Fibroblast of lung (primary cell): ENCODE data around the gene CCDC85B. TPM values are rescaled to one million over a fixed set of nuclear protein-coding genes. Genes with fewer than 3 reads are reported as not detected.
A peak's percentile ranks its signal among the peaks of the same experiment; 100 is the strongest.

Experiments
- DNase-seq, 2 donors: peaks; one replicate each; pipeline versions ENCODE4 v3.0.0 to v3.0.0-alpha.2; 2010; ENCODE audit warnings: low read depth in 2 of 2
- H2AFZ ChIP-seq: 2 replicates; pipeline ENCODE4 v1.5.1; 2012; ENCODE audit warnings: low read length, control low read depth, inconsistent platforms
- H3K27ac ChIP-seq: 2 replicates; pipeline ENCODE4 v1.5.1; 2011; ENCODE audit warnings: low read length, control low read depth; ENCODE audit not compliant: insufficient read depth
- H3K27me3 ChIP-seq: 2 replicates; pipeline ENCODE4 v1.5.1; 2011; ENCODE audit warnings: mild to moderate bottlenecking, low read length; ENCODE audit not compliant: control insufficient read depth, insufficient read depth
- H3K36me3 ChIP-seq: 2 replicates; pipeline ENCODE4 v1.5.1; 2011; ENCODE audit warnings: low read length; ENCODE audit not compliant: control insufficient read depth, insufficient read depth
- H3K4me1 ChIP-seq: 2 replicates; pipeline ENCODE4 v1.5.1; 2011; ENCODE audit warnings: low read length; ENCODE audit not compliant: control insufficient read depth, insufficient read depth; ENCODE audit errors: extremely low read depth
- H3K4me2 ChIP-seq: 2 replicates; pipeline ENCODE4 v1.5.1; 2011; ENCODE audit warnings: low read length, control low read depth; ENCODE audit not compliant: insufficient read depth; ENCODE audit errors: extremely low read depth
- H3K4me3 ChIP-seq, 4 experiments: fragments of 200-600 bp in 1 of 4; sonication (generic) in 1 of 4; replicated peaks in 1 of 4; 2 replicates each; pipeline ENCODE4 v1.5.1; 2011 to 2016; ENCODE audit warnings: low read length in 4 of 4, low read depth in 3 of 4, mild to moderate bottlenecking in 3 of 4, control low read depth in 2 of 4, inconsistent platforms in 1 of 4, mixed read lengths in 1 of 4; ENCODE audit not compliant: insufficient read depth in 1 of 4; ENCODE audit errors: control extremely low read depth in 1 of 4
- H3K79me2 ChIP-seq: 2 replicates; pipeline ENCODE4 v1.5.1; 2012; ENCODE audit warnings: mild to moderate bottlenecking, low read length, inconsistent platforms; ENCODE audit not compliant: control insufficient read depth, insufficient read depth
- H3K9ac ChIP-seq: 2 replicates; pipeline ENCODE4 v1.5.1; 2011; ENCODE audit warnings: mild to moderate bottlenecking, low read length, control low read depth; ENCODE audit not compliant: insufficient read depth
- H3K9me3 ChIP-seq: 2 replicates; pipeline ENCODE4 v1.5.1; 2012; ENCODE audit warnings: low read depth, low read length; ENCODE audit not compliant: control insufficient read depth, insufficient read depth
- H4K20me1 ChIP-seq: 2 replicates; pipeline ENCODE4 v1.5.1; 2011; ENCODE audit warnings: low read length; ENCODE audit not compliant: control insufficient read depth, insufficient read depth; ENCODE audit errors: extremely low read depth
- EZH2 ChIP-seq: IDR thresholded peaks from 2 replicates; pipeline ENCODE4 v1.5.1; 2012; ENCODE audit warnings: low read length, control low read depth, mild to moderate bottlenecking; ENCODE audit errors: missing control alignments
- polyA plus RNA-seq, 2 donors: library from polyadenylated mRNA; depleted of rRNA in 1 of 2; stranded (reverse) in 1 of 2; unstranded in 1 of 2; fragments of >200 nt; gene quantifications; 2 replicates each; pipeline ENCODE4 v1.2.1, GENCODE V29; 2011 to 2012; ENCODE audit warnings: missing spikeins in 1 of 2
- total RNA-seq: library from RNA; depleted of rRNA; stranded (reverse); fragments of >200 nt; gene quantifications from 2 replicates; pipeline ENCODE4 v1.2.1, GENCODE V29; 2014
- TF ChIP-seq, protein P1 (sequence below), 2 donors: IDR thresholded peaks in 1 of 2; conservative IDR thresholded peaks in 1 of 2; 1 replicate in 1 of 2; 2 replicates in 1 of 2; pipeline ENCODE4 v1.5.1; 2011 to 2012; ENCODE audit warnings: low read length in 2 of 2, control low read depth in 1 of 2, inconsistent platforms in 1 of 2, low read depth in 1 of 2, mild to moderate bottlenecking in 1 of 2

CCDC85B gene
- total and polyA plus RNA-seq, 2 donors (not counting 1 experiment from before 2014, with no cell fraction given), result 18.1 to 118 TPM

GRCh38 chr11:65932558-65932919, 42.1 kb downstream of the CCDC85B start:
- Histone ChIP-seq H3K27me3 (no peaks in the 10 kb centered on the region), H3K4me1 (no peaks in the 10 kb centered on the region), H3K4me2 (no peak overlapping the region), H3K79me2 (no peaks in the 10 kb centered on the region), H4K20me1 (no peaks in the 10 kb centered on the region), H3K27ac (no peak overlapping the region), H2AFZ (no peak overlapping the region), H3K4me3 (no peak overlapping the region), H3K9ac (no peak overlapping the region), H3K9me3 (no peaks in the 10 kb centered on the region), H3K36me3 (no peaks in the 10 kb centered on the region)
- TF ChIP-seq, protein P1, sequence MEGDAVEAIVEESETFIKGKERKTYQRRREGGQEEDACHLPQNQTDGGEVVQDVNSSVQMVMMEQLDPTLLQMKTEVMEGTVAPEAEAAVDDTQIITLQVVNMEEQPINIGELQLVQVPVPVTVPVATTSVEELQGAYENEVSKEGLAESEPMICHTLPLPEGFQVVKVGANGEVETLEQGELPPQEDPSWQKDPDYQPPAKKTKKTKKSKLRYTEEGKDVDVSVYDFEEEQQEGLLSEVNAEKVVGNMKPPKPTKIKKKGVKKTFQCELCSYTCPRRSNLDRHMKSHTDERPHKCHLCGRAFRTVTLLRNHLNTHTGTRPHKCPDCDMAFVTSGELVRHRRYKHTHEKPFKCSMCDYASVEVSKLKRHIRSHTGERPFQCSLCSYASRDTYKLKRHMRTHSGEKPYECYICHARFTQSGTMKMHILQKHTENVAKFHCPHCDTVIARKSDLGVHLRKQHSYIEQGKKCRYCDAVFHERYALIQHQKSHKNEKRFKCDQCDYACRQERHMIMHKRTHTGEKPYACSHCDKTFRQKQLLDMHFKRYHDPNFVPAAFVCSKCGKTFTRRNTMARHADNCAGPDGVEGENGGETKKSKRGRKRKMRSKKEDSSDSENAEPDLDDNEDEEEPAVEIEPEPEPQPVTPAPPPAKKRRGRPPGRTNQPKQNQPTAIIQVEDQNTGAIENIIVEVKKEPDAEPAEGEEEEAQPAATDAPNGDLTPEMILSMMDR (conservative IDR thresholded peaks at IDR 0.05 in 1 of 2, IDR thresholded peaks at IDR 0.05 in 1 of 2; ENCODE audit: low read depth in 1 of 2, low read length in 2 of 2), result no peak
- no peak for TF ChIP-seq EZH2
- peak in 1 of 2 donors; percentile 24 for DNase-seq

DNA sequence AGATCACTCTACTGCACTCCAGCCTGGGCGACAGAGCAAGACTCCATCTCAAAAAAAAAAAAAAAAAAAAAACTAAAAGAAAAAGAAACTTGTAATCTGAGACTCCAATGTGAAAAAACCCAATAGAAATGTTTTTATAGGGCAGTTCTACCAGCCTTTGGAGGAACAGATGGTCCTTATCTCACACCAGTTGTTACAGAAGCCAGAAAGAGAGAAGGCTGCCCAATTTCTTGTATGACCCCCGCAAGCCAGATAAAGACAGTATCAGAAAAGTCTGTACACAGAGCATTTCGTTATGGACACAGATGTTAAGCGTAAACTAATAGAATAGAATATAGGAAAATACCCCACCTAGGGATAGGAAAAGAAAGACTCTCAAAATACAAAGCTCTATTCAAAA, 43.5 kb downstream of the CCDC85B start:
- Histone ChIP-seq H3K4me3 (no peak overlapping the region), H3K79me2 (no peaks in the 10 kb centered on the region), H3K27me3 (no peaks in the 10 kb centered on the region), H3K9ac (no peak overlapping the region), H3K36me3 (no peaks in the 10 kb centered on the region), H3K27ac (no peak overlapping the region), H3K9me3 (no peaks in the 10 kb centered on the region), H4K20me1 (no peaks in the 10 kb centered on the region), H2AFZ (no peak overlapping the region), H3K4me1 (no peaks in the 10 kb centered on the region), H3K4me2 (no peak overlapping the region)
- DNase-seq, result peak in 1 of 2 donors; percentile 80
- TF ChIP-seq, protein P1 (conservative IDR thresholded peaks at IDR 0.05 in 1 of 2, IDR thresholded peaks at IDR 0.05 in 1 of 2; ENCODE audit: low read depth in 1 of 2, low read length in 2 of 2), result no peak
- TF ChIP-seq EZH2, result no peak

- Histone ChIP-seq H3K4me3 (no peak overlapping the region), H3K4me2 (no peak overlapping the region), H3K4me1 (peaks cover 5% of the 10 kb centered on the region), H3K9ac (no peak overlapping the region), H2AFZ (no peak overlapping the region), H3K36me3 (no peaks in the 10 kb centered on the region), H3K79me2 (no peaks in the 10 kb centered on the region), H4K20me1 (no peaks in the 10 kb centered on the region), H3K27ac (no peak overlapping the region), H3K27me3 (no peaks in the 10 kb centered on the region), H3K9me3 (no peaks in the 10 kb centered on the region)
- DNase-seq, result no peak
- TF ChIP-seq, protein P1 (conservative IDR thresholded peaks at IDR 0.05 in 1 of 2, IDR thresholded peaks at IDR 0.05 in 1 of 2; ENCODE audit: low read depth in 1 of 2, low read length in 2 of 2), result no peak
- TF ChIP-seq EZH2, result no peak
Observed at GRCh38 chr11:65937766-65938165, 47.3 kb downstream of the CCDC85B start.

Other genes starting within 250 kb of the CCDC85B start
- gene RELA, start 227.8 kb upstream of the CCDC85B start, total RNA-seq, result 13.9 and 15.7 TPM in 2 replicates
- 23.0 and 31.8 TPM in 2 replicates for gene RELA, start 227.8 kb upstream of the CCDC85B start, polyA plus RNA-seq
- gene KAT5, start 178.4 kb upstream of the CCDC85B start, total RNA-seq, result 31.3 and 50.4 TPM in 2 replicates
- 27.8 and 34.0 TPM in 2 replicates for gene KAT5, start 178.4 kb upstream of the CCDC85B start, polyA plus RNA-seq
- gene RNASEH2C, start 169.9 kb upstream of the CCDC85B start, total RNA-seq, result 19.5 and 29.1 TPM in 2 replicates
- 12.6 and 17.9 TPM in 2 replicates for gene RNASEH2C, start 169.9 kb upstream of the CCDC85B start, polyA plus RNA-seq
- gene AP5B1, start 109.7 kb upstream of the CCDC85B start, total RNA-seq, result 5.1 and 6.3 TPM in 2 replicates
- 1.6 and 2.0 TPM in 2 replicates for gene AP5B1, start 109.7 kb upstream of the CCDC85B start, polyA plus RNA-seq
- gene OVOL1, start 103.6 kb upstream of the CCDC85B start, total RNA-seq, result not detected in 2 replicates
- gene OVOL1, start 103.6 kb upstream of the CCDC85B start, polyA plus RNA-seq, result not detected in 2 replicates
- 2.3 and 3.1 TPM in 2 replicates for gene SNX32, start 56.7 kb upstream of the CCDC85B start, total RNA-seq
- 0.33 and 0.66 TPM in 2 replicates for gene SNX32, start 56.7 kb upstream of the CCDC85B start, polyA plus RNA-seq
- 486 and 680 TPM in 2 replicates for gene CFL1, start 32.5 kb upstream of the CCDC85B start, total RNA-seq
- 1,603 and 2,451 TPM in 2 replicates for gene CFL1, start 32.5 kb upstream of the CCDC85B start, polyA plus RNA-seq
- 38.8 and 56.8 TPM in 2 replicates for gene MUS81, start 30.2 kb upstream of the CCDC85B start, total RNA-seq
- 18.7 and 23.6 TPM in 2 replicates for gene MUS81, start 30.2 kb upstream of the CCDC85B start, polyA plus RNA-seq
- gene EFEMP2, start 17.9 kb upstream of the CCDC85B start, total RNA-seq, result 48.0 and 74.0 TPM in 2 replicates
- gene EFEMP2, start 17.9 kb upstream of the CCDC85B start, polyA plus RNA-seq, result 156 and 161 TPM in 2 replicates
- gene CTSW, start 10.8 kb upstream of the CCDC85B start, total RNA-seq, result not detected in 2 replicates
- gene CTSW, start 10.8 kb upstream of the CCDC85B start, polyA plus RNA-seq, result 0.10 TPM in 1 of 2 replicates, not detected in the other
- 134 and 168 TPM in 2 replicates for gene FIBP, start 2.2 kb upstream of the CCDC85B start, total RNA-seq
- 81.0 and 132 TPM in 2 replicates for gene FIBP, start 2.2 kb upstream of the CCDC85B start, polyA plus RNA-seq
- 7.4 and 8.8 TPM in 2 replicates for gene FOSL1, start 9.7 kb downstream of the CCDC85B start, total RNA-seq
- gene FOSL1, start 9.7 kb downstream of the CCDC85B start, polyA plus RNA-seq, result 3.5 and 26.9 TPM in 2 replicates
- 18.0 and 26.6 TPM in 2 replicates for gene C11orf68, start 28.4 kb downstream of the CCDC85B start, total RNA-seq
- gene C11orf68, start 28.4 kb downstream of the CCDC85B start, polyA plus RNA-seq, result 27.6 and 57.2 TPM in 2 replicates
- gene DRAP1, start 28.8 kb downstream of the CCDC85B start, total RNA-seq, result 155 and 300 TPM in 2 replicates
- gene DRAP1, start 28.8 kb downstream of the CCDC85B start, polyA plus RNA-seq, result 130 and 275 TPM in 2 replicates
- 0.17 TPM in 1 of 2 replicates, not detected in the other for gene TSGA10IP, start 54.8 kb downstream of the CCDC85B start, total RNA-seq
- gene TSGA10IP, start 54.8 kb downstream of the CCDC85B start, polyA plus RNA-seq, result 0.06 TPM in 1 of 2 replicates, not detected in the other
- gene SART1, start 71.1 kb downstream of the CCDC85B start, total RNA-seq, result 39.0 and 43.3 TPM in 2 replicates
- gene SART1, start 71.1 kb downstream of the CCDC85B start, polyA plus RNA-seq, result 17.4 and 23.9 TPM in 2 replicates
- 23.4 and 23.5 TPM in 2 replicates for gene EIF1AD, start 111.5 kb downstream of the CCDC85B start, total RNA-seq
- gene EIF1AD, start 111.5 kb downstream of the CCDC85B start, polyA plus RNA-seq, result 26.2 and 30.0 TPM in 2 replicates
- gene BANF1, start 111.8 kb downstream of the CCDC85B start, total RNA-seq, result 18.5 and 19.0 TPM in 2 replicates
- gene BANF1, start 111.8 kb downstream of the CCDC85B start, polyA plus RNA-seq, result 156 and 269 TPM in 2 replicates
- 1.8 and 11.1 TPM in 2 replicates for gene CST6, start 121.3 kb downstream of the CCDC85B start, total RNA-seq
- gene CST6, start 121.3 kb downstream of the CCDC85B start, polyA plus RNA-seq, result 0.41 and 0.76 TPM in 2 replicates
- gene CATSPER1, start 135.8 kb downstream of the CCDC85B start, total RNA-seq, result not detected in 2 replicates
- 0.28 TPM in 1 of 2 replicates, not detected in the other for gene CATSPER1, start 135.8 kb downstream of the CCDC85B start, polyA plus RNA-seq
- gene GAL3ST3, start 158.5 kb downstream of the CCDC85B start, total RNA-seq, result under 0.01 TPM in 1 of 2 replicates, not detected in the other
- gene GAL3ST3, start 158.5 kb downstream of the CCDC85B start, polyA plus RNA-seq, result not detected in 2 replicates
- gene SF3B2, start 161.7 kb downstream of the CCDC85B start, total RNA-seq, result 108 TPM in 2 replicates
- 87.7 and 122 TPM in 2 replicates for gene SF3B2, start 161.7 kb downstream of the CCDC85B start, polyA plus RNA-seq
- 16.4 and 25.9 TPM in 2 replicates for gene PACS1, start 179.6 kb downstream of the CCDC85B start, total RNA-seq
- gene PACS1, start 179.6 kb downstream of the CCDC85B start, polyA plus RNA-seq, result 27.7 and 28.5 TPM in 2 replicates